ENCODE results near the gene RIT1.
"Not testable (repeated sequence)": the region's sequence is repeated elsewhere in the genome, so short reads cannot be mapped to it uniquely, and the experiment has no call there.

The RIT1 gene

DNA sequence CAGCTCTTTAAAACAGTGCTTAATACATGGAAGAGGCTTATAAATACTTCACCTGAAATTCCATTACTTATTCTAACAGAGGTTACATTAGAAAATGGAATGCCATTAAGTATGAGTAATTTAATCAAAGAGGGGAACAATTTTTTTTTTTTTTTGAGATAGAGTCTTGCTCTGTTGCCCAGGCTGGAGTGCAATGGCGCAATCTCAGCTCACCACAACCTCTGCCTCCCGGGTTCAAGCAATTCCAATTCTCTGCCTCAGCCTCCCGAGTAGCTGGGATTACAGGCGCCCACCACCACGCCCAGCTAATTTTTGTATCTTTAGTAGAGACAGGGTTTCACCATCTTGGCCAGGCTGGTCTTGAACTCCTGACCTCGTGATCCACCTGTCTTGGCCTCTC lies 15.5 kb downstream of the RIT1 start:
- in situ Hi-C loops (cut with MboI; ENCODE audit: low sequenced_read_pairs), result not testable (repeated sequence)

DNA sequence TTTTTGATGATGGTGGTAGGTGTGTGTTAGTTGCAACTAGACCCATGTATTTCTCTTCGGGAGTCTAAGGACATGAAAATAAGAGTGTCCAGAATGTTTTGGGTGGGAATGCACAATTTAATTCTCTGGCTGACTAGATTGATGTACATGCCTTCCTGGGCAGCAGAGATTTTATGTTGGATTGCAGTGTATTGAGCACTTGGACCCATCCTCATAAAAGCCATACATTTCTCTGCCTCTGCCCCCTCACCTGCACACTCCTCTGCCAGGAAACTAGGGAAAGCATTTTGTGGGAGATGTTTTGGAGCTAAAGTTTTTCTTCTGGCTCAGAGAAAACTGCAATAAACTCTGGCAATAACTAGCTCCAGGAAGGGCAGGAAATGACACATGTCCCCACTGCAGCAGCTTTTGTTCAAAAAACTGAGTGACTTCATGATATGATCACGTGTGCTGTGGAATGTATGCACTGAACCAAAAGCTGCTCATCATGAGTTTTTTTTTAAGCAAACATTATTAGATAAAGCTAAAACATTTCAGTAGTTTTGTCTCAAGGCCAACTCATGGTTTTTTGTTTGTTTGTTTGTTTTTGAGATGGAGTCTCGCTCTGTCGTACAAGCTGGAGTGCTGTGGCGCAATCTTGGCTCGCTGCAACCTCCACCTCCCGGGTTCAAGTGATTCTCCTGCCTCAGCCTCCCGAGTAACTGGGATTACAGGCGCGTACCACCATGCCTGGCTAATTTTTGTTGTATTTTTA lies 17.6 kb downstream of the RIT1 start:
- in situ Hi-C loops (cut with MboI; ENCODE audit: low sequenced_read_pairs), result no loop called here

GRCh38 chr1:155892796-155893195 lies 18.4 kb downstream of the RIT1 start:
- in situ Hi-C loops (cut with MboI; ENCODE audit: low sequenced_read_pairs), result no loop called here

GRCh38 chr1:155890251-155890650 lies 20.9 kb downstream of the RIT1 start:
- in situ Hi-C loops (cut with MboI; ENCODE audit: low sequenced_read_pairs), result no loop called here

DNA sequence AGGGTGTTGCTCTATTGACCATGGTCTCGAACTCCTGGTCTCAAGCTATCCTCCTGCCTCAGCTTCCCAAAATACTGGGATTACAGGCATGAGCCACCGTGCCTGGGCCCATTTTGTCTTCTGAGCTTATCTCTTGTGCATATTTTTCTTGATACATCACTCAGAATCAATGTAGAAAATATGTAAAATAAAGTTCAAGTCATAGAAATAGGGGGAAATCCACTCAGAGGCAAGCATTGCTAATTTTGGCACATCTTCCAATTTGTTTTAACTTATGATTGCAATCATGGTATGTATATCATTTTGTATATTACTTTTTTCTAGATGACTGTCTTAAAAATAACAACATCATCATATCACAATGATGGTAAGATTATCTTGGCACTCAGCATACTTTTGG lies 21.6 kb downstream of the RIT1 start:
- in situ Hi-C loops (cut with MboI; ENCODE audit: low sequenced_read_pairs), result no loop called here

- in situ Hi-C loops (cut with MboI; ENCODE audit: low sequenced_read_pairs), result no loop called here
Observed at GRCh38 chr1:155888481-155888880, 22.7 kb downstream of the RIT1 start.

DNA sequence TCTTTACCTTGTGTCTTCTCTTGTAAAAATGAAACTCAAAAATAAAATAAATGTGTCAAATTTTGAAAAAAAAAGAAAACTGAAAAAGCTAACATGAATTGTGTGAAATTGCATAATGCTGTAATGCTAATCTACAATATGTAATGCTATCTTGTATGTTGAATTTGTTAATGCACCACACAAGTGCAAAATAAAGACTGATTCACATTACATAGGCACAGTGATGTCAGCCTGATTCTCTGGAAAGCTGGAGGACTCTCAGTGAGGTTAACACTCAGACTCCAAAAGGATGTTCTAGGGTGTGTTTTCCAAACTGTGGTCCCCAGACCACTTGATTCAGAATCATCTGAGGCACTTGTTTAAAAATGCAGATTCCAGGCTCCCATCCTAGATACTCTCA lies 26.2 kb downstream of the RIT1 start:
- in situ Hi-C loops (cut with MboI; ENCODE audit: low sequenced_read_pairs), result no loop called here

GRCh38 chr1:155884031-155884960 lies 26.9 kb downstream of the RIT1 start:
- in situ Hi-C loops (cut with MboI; ENCODE audit: low sequenced_read_pairs), result no loop called here

- in situ Hi-C loops (cut with MboI; ENCODE audit: low sequenced_read_pairs), result no loop called here
Observed at GRCh38 chr1:155882766-155883165, 28.4 kb downstream of the RIT1 start.

- in situ Hi-C loops (cut with MboI; ENCODE audit: low sequenced_read_pairs), result no loop called here
Observed at GRCh38 chr1:155882235-155882634, 28.9 kb downstream of the RIT1 start.

- in situ Hi-C loops (cut with MboI; ENCODE audit: low sequenced_read_pairs), result no loop called here
Observed at GRCh38 chr1:155880950-155881349, 30.2 kb downstream of the RIT1 start.

DNA sequence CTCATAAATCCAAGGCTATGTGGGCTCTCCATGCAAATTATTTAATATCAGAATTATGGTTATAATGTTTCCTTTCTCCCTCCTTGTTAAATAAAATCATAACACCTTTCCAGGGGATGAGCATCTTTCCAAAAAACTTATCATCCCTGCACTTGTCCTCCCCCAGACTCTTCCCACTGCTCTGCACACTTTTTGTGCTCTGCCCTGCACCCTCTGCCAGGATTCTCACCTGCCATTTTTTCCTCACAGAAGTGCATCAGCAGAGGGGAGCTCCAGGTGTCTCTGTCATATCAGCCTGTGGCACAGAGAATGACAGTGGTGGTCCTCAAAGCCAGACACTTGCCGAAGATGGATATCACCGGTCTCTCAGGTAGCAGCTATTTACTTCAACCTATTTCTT lies 30.9 kb downstream of the RIT1 start:
- in situ Hi-C loops (cut with MboI; ENCODE audit: low sequenced_read_pairs), result no loop called here

- in situ Hi-C loops (cut with MboI; ENCODE audit: low sequenced_read_pairs), result no loop called here
Observed at GRCh38 chr1:155877945-155878344, 33.2 kb downstream of the RIT1 start.

DNA sequence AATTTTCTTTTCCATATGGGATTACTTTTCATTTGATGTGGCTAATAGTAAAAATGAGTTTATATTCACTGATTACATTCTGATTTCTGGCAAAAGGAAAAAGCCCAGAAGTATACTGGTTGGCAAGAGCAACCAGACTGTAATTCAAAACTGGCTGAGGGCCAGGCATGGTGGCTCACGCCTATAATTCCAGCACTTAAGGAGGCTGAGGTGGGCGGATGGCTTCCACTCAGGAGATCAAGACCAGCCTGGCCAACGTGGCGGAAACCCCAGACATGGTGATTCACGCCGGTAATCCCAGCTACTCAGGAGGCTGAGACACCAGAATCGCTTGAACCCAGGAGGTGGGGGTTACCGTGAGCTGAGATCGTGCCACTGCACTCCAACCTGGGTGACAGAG lies 37.3 kb downstream of the RIT1 start:
- in situ Hi-C loops (cut with MboI; ENCODE audit: low sequenced_read_pairs), result no loop called here

GRCh38 chr1:155872527-155872926 lies 38.6 kb downstream of the RIT1 start:
- in situ Hi-C loops (cut with MboI; ENCODE audit: low sequenced_read_pairs), result no loop called here

GRCh38 chr1:155871390-155871789 lies 39.8 kb downstream of the RIT1 start:
- in situ Hi-C loops (cut with MboI; ENCODE audit: low sequenced_read_pairs), result no loop called here

- in situ Hi-C loops (cut with MboI; ENCODE audit: low sequenced_read_pairs), result no loop called here
Observed at GRCh38 chr1:155867766-155868165, 43.4 kb downstream of the RIT1 start.

- in situ Hi-C loops (cut with MboI; ENCODE audit: low sequenced_read_pairs), result no loop called here
Observed at GRCh38 chr1:155864393-155864792, 46.8 kb downstream of the RIT1 start.

DNA sequence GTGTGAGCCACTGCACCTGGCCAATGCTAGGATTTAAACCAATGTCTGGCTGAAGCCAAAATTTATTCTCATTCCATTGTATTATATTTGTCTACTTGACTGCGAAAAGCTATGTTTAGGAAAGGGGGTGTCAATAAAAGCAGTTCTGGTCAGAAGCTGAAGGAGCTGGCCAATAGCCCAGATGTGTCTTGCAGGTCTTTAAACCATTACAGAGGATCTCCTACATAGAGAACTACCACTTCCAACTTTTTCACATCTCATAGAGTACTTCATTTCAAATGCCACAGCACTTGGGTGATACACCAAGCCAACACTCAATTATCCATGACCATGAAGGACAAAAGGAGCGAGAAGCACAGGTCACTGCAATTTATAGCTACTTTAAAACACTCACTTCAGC lies 49.3 kb downstream of the RIT1 start:
- in situ Hi-C loops (cut with MboI; ENCODE audit: low sequenced_read_pairs), result no loop called here

- in situ Hi-C loops (cut with MboI; ENCODE audit: low sequenced_read_pairs), result no loop called here
Observed at GRCh38 chr1:155860970-155861510, 50.1 kb downstream of the RIT1 start.

DNA sequence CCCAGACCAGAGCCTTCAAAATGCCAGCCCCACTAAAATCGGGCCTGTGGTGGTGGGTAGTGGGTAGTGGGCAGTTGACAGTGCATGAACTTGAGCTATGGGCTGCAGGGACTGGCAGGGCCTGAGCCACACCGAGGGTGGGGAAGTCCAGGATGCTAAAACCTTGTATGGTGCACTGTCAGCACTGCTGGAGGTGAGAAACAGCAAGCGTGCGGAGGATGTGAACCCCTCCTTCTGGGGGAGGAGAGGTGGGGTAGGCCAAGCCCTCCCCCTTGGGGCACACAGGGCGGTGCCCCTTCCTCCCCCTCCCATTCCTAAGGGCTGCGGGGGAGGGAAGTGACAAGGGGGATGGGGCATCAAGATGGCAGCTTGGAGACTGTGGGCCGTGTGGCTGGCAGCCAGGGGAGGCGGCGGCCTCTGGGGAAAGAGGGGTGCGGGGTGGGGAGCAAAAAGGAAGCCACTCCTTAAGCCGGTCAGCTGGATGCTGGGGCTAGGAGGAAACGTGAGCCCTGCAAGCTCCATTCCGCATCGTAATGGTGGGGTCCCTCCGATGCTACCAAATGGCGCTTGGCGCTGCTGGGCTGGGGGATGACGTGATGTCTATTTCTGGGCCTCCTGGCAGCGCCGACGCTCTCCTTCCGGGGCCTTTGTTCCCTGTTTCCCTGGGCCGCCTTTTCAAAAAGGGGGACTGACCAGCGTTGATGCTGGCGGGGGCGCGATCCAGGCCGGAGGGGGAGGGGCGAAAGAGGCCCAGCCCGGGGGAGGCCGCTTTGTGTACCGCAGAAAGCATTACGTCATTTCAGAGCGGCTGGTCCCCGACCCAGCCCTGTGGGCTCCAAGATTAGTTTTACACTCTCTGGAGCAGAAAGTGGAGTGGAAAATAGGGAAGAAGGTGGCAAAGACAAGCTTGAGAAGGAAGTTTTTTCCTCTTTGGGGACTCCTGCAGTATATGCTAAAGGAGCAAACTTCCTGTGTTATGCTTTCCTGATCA lies 51.0 kb downstream of the RIT1 start:
- in situ Hi-C loops (cut with MboI; ENCODE audit: low sequenced_read_pairs), result no loop called here

Data from HL-60/S4 treated with retinoic acid at 250 ng/mL for 4 days and 3 days (cell line).